HEK293 (cell line): Measurements from ENCODE around the gene ACAP3.
"Not testable (repeated sequence)": the region's sequence is repeated elsewhere in the genome, so short reads cannot be mapped to it uniquely, and the experiment has no call there.

Experiments
- CTCF ChIA-PET: fragments of 350-600 bp; formaldehyde crosslinking; extraction: SDS; loops from one replicate; lab custom pipeline; 2021; ENCODE audit warnings: antibody characterized with exemption; lab: Yijun Ruan, JAX
- POLR2A ChIA-PET: fragments of 300-600 bp; formaldehyde crosslinking; extraction: SDS; loops from one replicate; lab custom pipeline; 2020; ENCODE audit warnings: antibody characterized with exemption, inconsistent platforms; lab: Yijun Ruan, JAX
- H3K27ac ChIP-seq: fragments of 200-500 bp; sonication (Bioruptor generic); 2 replicates; pipeline ENCODE4 v1.5.1; 2014; ENCODE audit warnings: low read depth, low read length, control low read depth, inconsistent platforms; ENCODE audit errors: extremely low read depth
- H3K36me3 ChIP-seq, 2 experiments: fragments of 200-500 bp in 1 of 2; sonication (Bioruptor generic) in 1 of 2; 1 replicate in 1 of 2; 2 replicates in 1 of 2; pipeline ENCODE4 v1.5.1; 2014 to 2017; ENCODE audit warnings: inconsistent platforms in 2 of 2, low read length in 2 of 2; ENCODE audit not compliant: control insufficient read depth in 2 of 2, insufficient read depth in 1 of 2
- H3K4me1 ChIP-seq: fragments of 200-500 bp; sonication (Bioruptor generic); 2 replicates; pipeline ENCODE4 v1.5.1; 2014; ENCODE audit warnings: mild to moderate bottlenecking, low read length, inconsistent platforms; ENCODE audit not compliant: control insufficient read depth, insufficient read depth
- H3K4me3 ChIP-seq: 2 replicates; pipeline ENCODE4 v1.5.1; 2011; ENCODE audit warnings: low read depth, mild to moderate bottlenecking, control low read depth, low read length, moderate library complexity
- H3K9me3 ChIP-seq: fragments of 200-500 bp; sonication (Bioruptor generic); 2 replicates; pipeline ENCODE4 v1.5.1; 2014; ENCODE audit warnings: low read depth, low read length, inconsistent platforms; ENCODE audit not compliant: control insufficient read depth, insufficient read depth
- GLI2 ChIP-seq: fragments of 450-650 bp; formaldehyde crosslinking; IDR thresholded peaks from 2 replicates; pipeline ENCODE4; 2017; ENCODE audit warnings: missing biosample characterization, missing genetic modification characterization, low read depth, borderline replicate concordance
- KLF1 ChIP-seq: fragments of 450-650 bp; formaldehyde crosslinking; IDR thresholded peaks from 2 replicates; pipeline ENCODE4 v1.5.1; 2016; ENCODE audit warnings: missing biosample characterization, missing genetic modification characterization
- KLF10 ChIP-seq: fragments of 450-650 bp; IDR thresholded peaks from 2 replicates; pipeline ENCODE4 v1.5.1; 2018; ENCODE audit warnings: missing biosample characterization, mild to moderate bottlenecking, missing genetic modification characterization
- SCRT2 ChIP-seq: fragments of 450-650 bp; formaldehyde crosslinking; IDR thresholded peaks from 2 replicates; pipeline ENCODE4 v1.5.1; 2016; ENCODE audit warnings: missing biosample characterization, missing genetic modification characterization
- ZNF335 ChIP-seq: fragments of 450-650 bp; formaldehyde crosslinking; conservative IDR thresholded peaks from 2 replicates; pipeline ENCODE4 v1.5.1; 2016; ENCODE audit warnings: missing biosample characterization, missing genetic modification characterization
- ZNF530 ChIP-seq: fragments of 450-650 bp; formaldehyde crosslinking; IDR thresholded peaks from 2 replicates; pipeline ENCODE4 v1.5.1; 2016; ENCODE audit warnings: low read depth, missing biosample characterization, missing genetic modification characterization
- ZNF558 ChIP-seq: fragments of 450-650 bp; formaldehyde crosslinking; IDR thresholded peaks from 2 replicates; pipeline ENCODE4 v1.5.1; 2016; ENCODE audit warnings: missing biosample characterization, missing genetic modification characterization
- ZNF585B ChIP-seq: fragments of 450-650 bp; formaldehyde crosslinking; IDR thresholded peaks from 2 replicates; pipeline ENCODE4 v1.5.1; 2016; ENCODE audit warnings: missing biosample characterization, missing genetic modification characterization
- ZNF600 ChIP-seq: fragments of 450-650 bp; formaldehyde crosslinking; IDR thresholded peaks from 2 replicates; pipeline ENCODE4 v1.5.1; 2016; ENCODE audit warnings: missing biosample characterization, missing genetic modification characterization
- TF ChIP-seq, protein P1 (sequence below): fragments of 450-650 bp; formaldehyde crosslinking; IDR thresholded peaks from 2 replicates; pipeline ENCODE4 v1.5.1; 2016; ENCODE audit warnings: missing biosample characterization, missing genetic modification characterization, borderline replicate concordance
- TF ChIP-seq, protein P2 (sequence below): fragments of 450-650 bp; formaldehyde crosslinking; IDR thresholded peaks from 2 replicates; pipeline ENCODE4 v1.5.1; 2016; ENCODE audit warnings: missing biosample characterization, missing genetic modification characterization
- TF ChIP-seq, protein P3 (sequence below): fragments of 450-650 bp; formaldehyde crosslinking; IDR thresholded peaks from 2 replicates; pipeline ENCODE4 v1.5.1; 2017; ENCODE audit warnings: missing biosample characterization, missing genetic modification characterization
- TF ChIP-seq, protein P4 (sequence below): fragments of 450-650 bp; formaldehyde crosslinking; optimal IDR thresholded peaks from 2 replicates; pipeline ENCODE3; 2016; ENCODE audit warnings: missing biosample characterization, mild to moderate bottlenecking, missing genetic modification characterization

Gene ACAP3

DNA sequence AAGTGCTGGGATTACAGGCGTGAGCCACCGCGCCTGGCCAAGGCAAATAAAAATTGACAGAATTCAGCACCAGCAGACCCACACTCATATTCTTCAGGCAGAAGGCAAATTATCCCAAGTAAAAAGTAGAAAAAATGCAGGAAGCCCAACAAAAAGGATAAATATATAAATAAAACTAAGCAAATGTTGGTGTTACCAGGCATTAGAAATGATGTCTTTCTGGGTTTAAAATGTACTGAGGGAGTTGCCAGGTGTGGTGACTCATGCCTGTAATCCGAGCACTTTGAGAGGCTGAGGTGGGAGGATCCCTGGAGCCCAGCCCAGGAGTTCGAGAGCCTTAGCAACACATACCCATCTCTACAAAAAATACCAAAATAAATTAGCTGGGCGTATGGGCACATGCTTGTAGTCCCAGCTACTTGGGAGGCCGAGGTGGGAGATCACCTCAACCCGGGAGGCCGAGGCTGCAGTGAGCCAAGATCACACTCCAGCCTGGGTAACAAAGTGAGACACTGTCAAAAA lies 10.5 kb upstream of the ACAP3 start (continued):
- TF ChIP-seq ZNF585B (no peak), GLI2 (tag by site-specific recombination) (no peak), ZNF530 (tag by site-specific recombination) (no peak), ZNF335 (tag by site-specific recombination) (peak; percentile 67)
- TF ChIP-seq, protein P1, sequence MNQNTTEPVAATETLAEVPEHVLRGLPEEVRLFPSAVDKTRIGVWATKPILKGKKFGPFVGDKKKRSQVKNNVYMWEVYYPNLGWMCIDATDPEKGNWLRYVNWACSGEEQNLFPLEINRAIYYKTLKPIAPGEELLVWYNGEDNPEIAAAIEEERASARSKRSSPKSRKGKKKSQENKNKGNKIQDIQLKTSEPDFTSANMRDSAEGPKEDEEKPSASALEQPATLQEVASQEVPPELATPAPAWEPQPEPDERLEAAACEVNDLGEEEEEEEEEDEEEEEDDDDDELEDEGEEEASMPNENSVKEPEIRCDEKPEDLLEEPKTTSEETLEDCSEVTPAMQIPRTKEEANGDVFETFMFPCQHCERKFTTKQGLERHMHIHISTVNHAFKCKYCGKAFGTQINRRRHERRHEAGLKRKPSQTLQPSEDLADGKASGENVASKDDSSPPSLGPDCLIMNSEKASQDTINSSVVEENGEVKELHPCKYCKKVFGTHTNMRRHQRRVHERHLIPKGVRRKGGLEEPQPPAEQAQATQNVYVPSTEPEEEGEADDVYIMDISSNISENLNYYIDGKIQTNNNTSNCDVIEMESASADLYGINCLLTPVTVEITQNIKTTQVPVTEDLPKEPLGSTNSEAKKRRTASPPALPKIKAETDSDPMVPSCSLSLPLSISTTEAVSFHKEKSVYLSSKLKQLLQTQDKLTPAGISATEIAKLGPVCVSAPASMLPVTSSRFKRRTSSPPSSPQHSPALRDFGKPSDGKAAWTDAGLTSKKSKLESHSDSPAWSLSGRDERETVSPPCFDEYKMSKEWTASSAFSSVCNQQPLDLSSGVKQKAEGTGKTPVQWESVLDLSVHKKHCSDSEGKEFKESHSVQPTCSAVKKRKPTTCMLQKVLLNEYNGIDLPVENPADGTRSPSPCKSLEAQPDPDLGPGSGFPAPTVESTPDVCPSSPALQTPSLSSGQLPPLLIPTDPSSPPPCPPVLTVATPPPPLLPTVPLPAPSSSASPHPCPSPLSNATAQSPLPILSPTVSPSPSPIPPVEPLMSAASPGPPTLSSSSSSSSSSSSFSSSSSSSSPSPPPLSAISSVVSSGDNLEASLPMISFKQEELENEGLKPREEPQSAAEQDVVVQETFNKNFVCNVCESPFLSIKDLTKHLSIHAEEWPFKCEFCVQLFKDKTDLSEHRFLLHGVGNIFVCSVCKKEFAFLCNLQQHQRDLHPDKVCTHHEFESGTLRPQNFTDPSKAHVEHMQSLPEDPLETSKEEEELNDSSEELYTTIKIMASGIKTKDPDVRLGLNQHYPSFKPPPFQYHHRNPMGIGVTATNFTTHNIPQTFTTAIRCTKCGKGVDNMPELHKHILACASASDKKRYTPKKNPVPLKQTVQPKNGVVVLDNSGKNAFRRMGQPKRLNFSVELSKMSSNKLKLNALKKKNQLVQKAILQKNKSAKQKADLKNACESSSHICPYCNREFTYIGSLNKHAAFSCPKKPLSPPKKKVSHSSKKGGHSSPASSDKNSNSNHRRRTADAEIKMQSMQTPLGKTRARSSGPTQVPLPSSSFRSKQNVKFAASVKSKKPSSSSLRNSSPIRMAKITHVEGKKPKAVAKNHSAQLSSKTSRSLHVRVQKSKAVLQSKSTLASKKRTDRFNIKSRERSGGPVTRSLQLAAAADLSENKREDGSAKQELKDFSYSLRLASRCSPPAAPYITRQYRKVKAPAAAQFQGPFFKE (tag by site-specific recombination) = no peak
- TF ChIP-seq, protein P2, sequence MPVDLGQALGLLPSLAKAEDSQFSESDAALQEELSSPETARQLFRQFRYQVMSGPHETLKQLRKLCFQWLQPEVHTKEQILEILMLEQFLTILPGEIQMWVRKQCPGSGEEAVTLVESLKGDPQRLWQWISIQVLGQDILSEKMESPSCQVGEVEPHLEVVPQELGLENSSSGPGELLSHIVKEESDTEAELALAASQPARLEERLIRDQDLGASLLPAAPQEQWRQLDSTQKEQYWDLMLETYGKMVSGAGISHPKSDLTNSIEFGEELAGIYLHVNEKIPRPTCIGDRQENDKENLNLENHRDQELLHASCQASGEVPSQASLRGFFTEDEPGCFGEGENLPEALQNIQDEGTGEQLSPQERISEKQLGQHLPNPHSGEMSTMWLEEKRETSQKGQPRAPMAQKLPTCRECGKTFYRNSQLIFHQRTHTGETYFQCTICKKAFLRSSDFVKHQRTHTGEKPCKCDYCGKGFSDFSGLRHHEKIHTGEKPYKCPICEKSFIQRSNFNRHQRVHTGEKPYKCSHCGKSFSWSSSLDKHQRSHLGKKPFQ (tag by site-specific recombination) = peak; percentile 68
- TF ChIP-seq, protein P3, sequence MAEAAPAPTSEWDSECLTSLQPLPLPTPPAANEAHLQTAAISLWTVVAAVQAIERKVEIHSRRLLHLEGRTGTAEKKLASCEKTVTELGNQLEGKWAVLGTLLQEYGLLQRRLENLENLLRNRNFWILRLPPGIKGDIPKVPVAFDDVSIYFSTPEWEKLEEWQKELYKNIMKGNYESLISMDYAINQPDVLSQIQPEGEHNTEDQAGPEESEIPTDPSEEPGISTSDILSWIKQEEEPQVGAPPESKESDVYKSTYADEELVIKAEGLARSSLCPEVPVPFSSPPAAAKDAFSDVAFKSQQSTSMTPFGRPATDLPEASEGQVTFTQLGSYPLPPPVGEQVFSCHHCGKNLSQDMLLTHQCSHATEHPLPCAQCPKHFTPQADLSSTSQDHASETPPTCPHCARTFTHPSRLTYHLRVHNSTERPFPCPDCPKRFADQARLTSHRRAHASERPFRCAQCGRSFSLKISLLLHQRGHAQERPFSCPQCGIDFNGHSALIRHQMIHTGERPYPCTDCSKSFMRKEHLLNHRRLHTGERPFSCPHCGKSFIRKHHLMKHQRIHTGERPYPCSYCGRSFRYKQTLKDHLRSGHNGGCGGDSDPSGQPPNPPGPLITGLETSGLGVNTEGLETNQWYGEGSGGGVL (tag by site-specific recombination) = no peak
- TF ChIP-seq, protein P4, sequence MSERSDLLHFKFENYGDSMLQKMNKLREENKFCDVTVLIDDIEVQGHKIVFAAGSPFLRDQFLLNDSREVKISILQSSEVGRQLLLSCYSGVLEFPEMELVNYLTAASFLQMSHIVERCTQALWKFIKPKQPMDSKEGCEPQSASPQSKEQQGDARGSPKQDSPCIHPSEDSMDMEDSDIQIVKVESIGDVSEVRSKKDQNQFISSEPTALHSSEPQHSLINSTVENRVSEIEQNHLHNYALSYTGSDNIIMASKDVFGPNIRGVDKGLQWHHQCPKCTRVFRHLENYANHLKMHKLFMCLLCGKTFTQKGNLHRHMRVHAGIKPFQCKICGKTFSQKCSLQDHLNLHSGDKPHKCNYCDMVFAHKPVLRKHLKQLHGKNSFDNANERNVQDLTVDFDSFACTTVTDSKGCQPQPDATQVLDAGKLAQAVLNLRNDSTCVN (tag by site-specific recombination) = peak; percentile 3

DNA sequence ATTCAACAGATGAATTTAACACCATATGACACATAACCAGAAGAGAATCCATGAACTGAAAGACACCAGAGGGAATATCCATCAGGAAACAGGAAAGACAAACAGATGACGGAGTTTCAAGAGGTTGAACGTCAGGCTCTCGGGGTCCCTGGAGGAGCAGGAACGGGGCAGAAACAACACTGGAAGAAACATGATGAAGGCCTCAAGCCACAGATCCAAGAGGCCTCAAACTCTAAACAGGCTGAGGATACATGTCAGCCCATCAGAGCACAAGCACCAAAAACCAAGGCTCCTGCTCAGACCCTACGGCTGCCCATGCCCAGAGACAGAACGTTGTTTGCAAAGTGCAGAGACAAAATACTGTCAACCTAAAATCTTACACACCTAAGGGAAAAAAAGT lies 9.7 kb upstream of the ACAP3 start:
- peak; percentile 56; the same call in 1 of the 2 replicates for TF ChIP-seq SCRT2
- TF ChIP-seq KLF10 = no peak
- TF ChIP-seq ZNF558 (tag by site-specific recombination) = peak; percentile 97
- TF ChIP-seq, all 188 proteins: peak for 2
- peak overlapping the region; percentile 27 for H3K27ac ChIP-seq
- H3K4me1 ChIP-seq = peaks cover 17% of the 10 kb centered on the region
- ChIA-PET POLR2A (interaction anchor here (1.3 to 1.7 kb wide), 3 partner anchors 8 to 12 kb away, joined by 3 to 7 read pairs (median 4); no protein-coding TSS in a partner anchor), CTCF (no interaction called here)
- H3K9me3 ChIP-seq = no peaks in the 10 kb centered on the region
- H3K4me3 ChIP-seq = no peak overlapping the region
- peaks cover 20 to 81% of the 10 kb centered on the region in 2 experiments for H3K36me3 ChIP-seq

DNA sequence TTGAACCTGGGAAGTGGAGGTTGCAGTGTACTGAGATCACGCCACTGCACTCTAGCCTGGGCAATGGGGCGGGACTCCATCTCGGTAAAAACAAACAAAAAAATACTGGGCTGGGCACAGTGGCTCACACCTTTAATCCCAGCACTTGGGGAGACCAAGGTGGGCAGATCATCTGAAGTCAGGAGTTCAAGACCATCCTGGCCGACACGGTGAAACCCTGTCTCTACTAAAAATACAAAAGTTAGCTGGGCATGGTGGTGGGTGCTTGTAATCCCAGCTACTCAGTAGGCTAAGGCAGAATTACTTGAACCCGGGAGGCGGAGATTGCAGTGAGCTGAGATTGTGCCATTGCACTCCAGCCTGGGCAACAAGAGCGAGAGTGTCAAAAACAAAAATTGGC lies 8.5 kb upstream of the ACAP3 start:
- H3K4me3 ChIP-seq, CTCF ChIA-PET, H3K9me3 ChIP-seq, H3K27ac ChIP-seq: not testable (repeated sequence)
- H3K36me3 ChIP-seq = peaks cover 20 to 83% of the 10 kb centered on the region in 2 experiments
- TF ChIP-seq KLF1 = peak; percentile 44; the same call in 1 of the 2 replicates
- TF ChIP-seq ZNF600 (tag by site-specific recombination) = peak; percentile 30; the same call in 1 of the 2 replicates
- peaks cover 17% of the 10 kb centered on the region for H3K4me1 ChIP-seq
- POLR2A ChIA-PET = interaction anchor here (1.3 kb wide), 2 partner anchors 9 to 27 kb away, joined by 3 read pairs; no protein-coding TSS in a partner anchor
